Progenitor cell of endocrine pancreas (in vitro differentiated cells): ENCODE measurements around the gene RASSF5. TPM values are rescaled to one million over a fixed set of nuclear protein-coding genes. Genes with fewer than 3 reads are reported as not detected.

ENCODE experiments used
- DNase-seq: peaks from one replicate; pipeline ENCODE4 v3.0.0; 2021; ENCODE audit warnings: low spot score; ENCODE audit not compliant: unreplicated experiment
- H3K27ac Mint-ChIP-seq: 2 replicates; pipeline ENCODE4 v1.8.0; 2021; ENCODE audit warnings: mild to moderate bottlenecking, moderate library complexity, mixed read lengths
- H3K27me3 Mint-ChIP-seq: 2 replicates; pipeline ENCODE4 v1.8.0; 2021; ENCODE audit warnings: mixed read lengths
- H3K36me3 Mint-ChIP-seq: 2 replicates; pipeline ENCODE4 v1.8.0; 2022; ENCODE audit warnings: mixed read lengths; ENCODE audit not compliant: insufficient read depth
- H3K4me1 Mint-ChIP-seq: 2 replicates; pipeline ENCODE4 v1.8.0; 2021; ENCODE audit warnings: low read depth, mixed read lengths
- H3K4me3 Mint-ChIP-seq: 2 replicates; pipeline ENCODE4 v1.8.0; 2021; ENCODE audit warnings: low read depth, mild to moderate bottlenecking, moderate library complexity, mixed read lengths
- H3K9me3 Mint-ChIP-seq: 2 replicates; pipeline ENCODE4 v1.8.0; 2021; ENCODE audit warnings: low read depth, mixed read lengths
- total RNA-seq: library from RNA; stranded (reverse); gene quantifications from 2 replicates; pipeline ENCODE4 v1.2.1, GENCODE V29; 2021
- TF ChIP-seq, protein P1 (sequence below): fragments of 200-600 bp; sonication (generic); IDR thresholded peaks from one replicate; pipeline ENCODE4 v1.5.0; 2021; ENCODE audit warnings: antibody characterized with exemption, mild to moderate bottlenecking; ENCODE audit not compliant: unreplicated experiment

The RASSF5 gene
- total RNA-seq, 1 donor from 2014 or later = 7.0 TPM

DNA sequence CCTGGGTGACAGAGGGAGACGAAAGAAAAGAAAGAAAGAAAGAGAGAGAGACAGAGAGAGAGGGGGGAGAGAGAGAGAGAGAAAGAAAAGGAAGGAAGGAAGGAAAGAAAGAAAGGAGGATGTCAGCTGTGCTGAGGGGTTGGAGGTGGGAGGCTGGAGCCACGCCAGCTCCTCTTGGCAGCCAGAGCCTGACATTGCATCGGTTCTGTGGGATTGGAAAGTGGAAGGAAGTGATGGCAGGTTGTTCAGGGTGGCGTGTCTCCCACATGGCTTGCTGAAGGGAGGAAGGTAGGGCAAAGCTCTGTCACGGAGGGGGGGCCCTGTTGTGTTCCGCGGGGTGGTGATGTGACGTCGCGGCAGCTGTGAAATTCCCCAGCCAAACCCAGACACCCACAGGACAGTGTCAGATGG, 74.2 kb downstream of the RASSF5 start:
- Mint-ChIP-seq H3K27ac (no peak overlapping the region), H3K4me3 (no peak overlapping the region), H3K36me3 (no peaks in the 10 kb centered on the region), H3K4me1 (peaks cover 2% of the 10 kb centered on the region), H3K27me3 (peaks cover 14% of the 10 kb centered on the region), H3K9me3 (no peaks in the 10 kb centered on the region)
- TF ChIP-seq, protein P1, sequence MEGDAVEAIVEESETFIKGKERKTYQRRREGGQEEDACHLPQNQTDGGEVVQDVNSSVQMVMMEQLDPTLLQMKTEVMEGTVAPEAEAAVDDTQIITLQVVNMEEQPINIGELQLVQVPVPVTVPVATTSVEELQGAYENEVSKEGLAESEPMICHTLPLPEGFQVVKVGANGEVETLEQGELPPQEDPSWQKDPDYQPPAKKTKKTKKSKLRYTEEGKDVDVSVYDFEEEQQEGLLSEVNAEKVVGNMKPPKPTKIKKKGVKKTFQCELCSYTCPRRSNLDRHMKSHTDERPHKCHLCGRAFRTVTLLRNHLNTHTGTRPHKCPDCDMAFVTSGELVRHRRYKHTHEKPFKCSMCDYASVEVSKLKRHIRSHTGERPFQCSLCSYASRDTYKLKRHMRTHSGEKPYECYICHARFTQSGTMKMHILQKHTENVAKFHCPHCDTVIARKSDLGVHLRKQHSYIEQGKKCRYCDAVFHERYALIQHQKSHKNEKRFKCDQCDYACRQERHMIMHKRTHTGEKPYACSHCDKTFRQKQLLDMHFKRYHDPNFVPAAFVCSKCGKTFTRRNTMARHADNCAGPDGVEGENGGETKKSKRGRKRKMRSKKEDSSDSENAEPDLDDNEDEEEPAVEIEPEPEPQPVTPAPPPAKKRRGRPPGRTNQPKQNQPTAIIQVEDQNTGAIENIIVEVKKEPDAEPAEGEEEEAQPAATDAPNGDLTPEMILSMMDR = no peak
- no peak for DNase-seq

DNA sequence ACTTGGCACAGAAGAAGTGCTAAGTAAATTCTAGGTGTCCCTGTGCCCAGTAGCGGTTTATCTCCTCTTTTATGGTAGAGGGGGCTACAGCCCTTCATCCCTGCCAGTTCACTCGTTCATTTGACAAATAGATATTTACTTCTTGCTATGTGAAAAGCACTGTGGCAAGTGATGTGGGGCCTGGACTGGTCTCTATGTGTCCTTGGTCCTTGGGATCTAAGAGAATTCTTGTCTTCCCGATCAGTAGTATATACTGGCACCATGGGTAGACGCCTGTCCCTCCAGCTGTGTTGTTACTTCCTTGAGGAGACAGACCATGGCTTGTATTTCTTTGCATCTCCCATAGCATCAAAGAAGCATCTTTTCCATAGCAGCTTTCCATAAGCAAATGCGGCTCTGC, 75.2 kb downstream of the RASSF5 start:
- Mint-ChIP-seq H3K9me3 (no peaks in the 10 kb centered on the region), H3K27ac (no peak overlapping the region), H3K36me3 (no peaks in the 10 kb centered on the region), H3K27me3 (peaks cover 14% of the 10 kb centered on the region), H3K4me3 (no peak overlapping the region), H3K4me1 (peaks cover 2% of the 10 kb centered on the region)
- TF ChIP-seq, protein P1 = no peak
- no peak for DNase-seq

DNA sequence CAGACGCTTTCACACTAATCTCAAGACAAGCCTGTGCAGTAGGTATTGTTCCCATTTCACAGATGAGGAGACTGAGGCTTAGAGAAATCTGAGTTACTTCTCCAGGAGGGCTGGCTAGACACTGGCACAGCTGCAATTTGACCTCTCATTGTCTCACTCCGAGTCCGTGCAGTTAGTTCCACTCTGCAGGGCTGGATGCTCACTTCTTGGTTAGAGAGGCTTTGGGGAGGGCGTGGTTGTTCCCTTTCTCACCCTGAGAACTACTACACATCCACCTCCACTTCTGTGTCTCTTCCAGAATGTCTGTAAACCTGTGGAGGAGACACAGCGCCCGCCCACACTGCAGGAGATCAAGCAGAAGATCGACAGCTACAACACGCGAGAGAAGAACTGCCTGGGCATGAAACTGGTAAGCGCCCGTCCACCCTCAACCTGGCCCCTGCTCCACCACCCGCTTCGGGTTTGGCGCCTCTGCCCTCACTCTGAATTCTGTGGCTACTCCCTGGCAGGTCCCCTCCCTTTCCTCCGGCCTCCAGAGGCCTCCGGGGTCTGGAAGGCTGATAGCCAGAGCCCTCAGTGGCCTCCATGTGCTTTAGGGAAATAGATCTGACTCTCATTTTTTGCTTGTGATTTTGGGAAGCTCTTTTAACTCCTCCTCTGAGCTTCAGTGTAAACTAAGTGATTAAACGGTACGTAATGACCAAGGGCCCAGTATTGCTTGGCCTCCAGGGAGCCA, 75.8 kb downstream of the RASSF5 start:
- TF ChIP-seq, protein P1 = no peak
- Mint-ChIP-seq H3K27me3 (peaks cover 14% of the 10 kb centered on the region), H3K9me3 (no peaks in the 10 kb centered on the region), H3K36me3 (no peaks in the 10 kb centered on the region), H3K4me1 (peaks cover 2% of the 10 kb centered on the region), H3K27ac (peak overlapping the region; percentile 67), H3K4me3 (no peak overlapping the region)
- DNase-seq = no peak

DNA sequence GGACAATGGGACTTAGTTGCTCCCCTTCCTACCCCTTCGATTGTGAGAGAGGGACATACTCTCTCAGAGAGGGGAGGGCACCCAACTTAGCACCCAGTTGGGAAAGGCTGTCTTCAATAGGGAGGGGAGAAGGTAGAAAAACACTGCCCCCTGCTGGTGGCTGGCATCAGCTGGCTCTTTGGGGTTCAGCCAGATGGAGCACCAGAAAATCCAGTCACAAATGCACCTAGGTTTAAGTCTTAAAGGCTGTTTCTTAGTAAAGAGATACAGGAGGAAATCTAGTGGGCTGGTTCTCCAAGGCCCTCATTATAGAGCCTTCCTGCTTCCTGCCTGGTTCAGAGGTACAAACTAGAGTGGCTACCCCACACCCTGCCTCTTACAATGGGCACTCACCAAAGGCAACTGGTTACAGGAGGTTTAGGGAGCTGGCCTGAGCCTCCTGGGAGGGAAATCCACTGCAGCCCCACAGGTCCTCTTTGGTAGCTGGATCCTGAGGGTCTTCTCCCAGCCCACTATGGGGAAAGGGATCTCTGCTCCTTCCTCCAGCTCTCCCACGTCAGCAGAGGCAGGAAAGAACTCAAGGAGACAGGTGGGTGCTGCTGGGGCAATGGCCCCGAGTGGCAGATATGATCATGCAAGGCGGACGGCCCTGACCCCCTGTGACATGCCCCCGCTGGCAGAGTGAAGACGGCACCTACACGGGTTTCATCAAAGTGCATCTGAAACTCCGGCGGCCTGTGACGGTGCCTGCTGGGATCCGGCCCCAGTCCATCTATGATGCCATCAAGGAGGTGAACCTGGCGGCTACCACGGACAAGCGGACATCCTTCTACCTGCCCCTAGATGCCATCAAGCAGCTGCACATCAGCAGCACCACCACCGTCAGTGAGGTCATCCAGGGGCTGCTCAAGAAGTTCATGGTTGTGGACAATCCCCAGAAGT, 76.6 kb downstream of the RASSF5 start:
- TF ChIP-seq, protein P1 = peak; percentile 94
- H3K4me3 Mint-ChIP-seq = no peak overlapping the region
- no peaks in the 10 kb centered on the region for H3K36me3 Mint-ChIP-seq
- H3K27me3 Mint-ChIP-seq = peaks cover 14% of the 10 kb centered on the region
- H3K27ac Mint-ChIP-seq = peak overlapping the region; percentile 67
- DNase-seq = peak; percentile 60
- H3K4me1 Mint-ChIP-seq = no peaks in the 10 kb centered on the region
- H3K9me3 Mint-ChIP-seq = no peaks in the 10 kb centered on the region

DNA sequence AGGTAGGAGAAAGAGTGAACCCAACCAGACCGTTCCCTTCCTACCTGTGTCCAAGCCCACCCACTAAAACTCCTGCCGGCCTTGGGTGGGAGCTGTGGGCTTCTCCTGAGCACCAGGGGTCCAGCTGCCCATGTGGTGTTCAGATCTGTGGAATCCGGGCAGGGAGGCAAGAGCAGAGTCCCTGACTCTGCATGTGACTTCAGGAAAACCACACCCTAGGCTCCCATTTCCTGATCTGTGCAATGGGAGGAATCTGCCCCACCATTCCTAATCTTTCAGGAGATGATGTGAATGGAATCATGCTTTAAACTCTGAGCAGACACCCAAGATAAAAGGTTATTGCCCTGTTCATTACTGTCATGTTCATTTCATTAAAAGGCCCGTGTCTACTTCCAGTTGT, 77.4 kb downstream of the RASSF5 start:
- H3K9me3 Mint-ChIP-seq = no peaks in the 10 kb centered on the region
- no peak for DNase-seq
- TF ChIP-seq, protein P1 = no peak
- no peak overlapping the region for H3K4me3 Mint-ChIP-seq
- H3K36me3 Mint-ChIP-seq = peaks cover 4% of the 10 kb centered on the region
- H3K27ac Mint-ChIP-seq = no peak overlapping the region
- H3K4me1 Mint-ChIP-seq = no peaks in the 10 kb centered on the region
- H3K27me3 Mint-ChIP-seq = peaks cover 11% of the 10 kb centered on the region
